Measurements from ENCODE around the gene STOML2.

- TF ChIP-seq, protein P1, sequence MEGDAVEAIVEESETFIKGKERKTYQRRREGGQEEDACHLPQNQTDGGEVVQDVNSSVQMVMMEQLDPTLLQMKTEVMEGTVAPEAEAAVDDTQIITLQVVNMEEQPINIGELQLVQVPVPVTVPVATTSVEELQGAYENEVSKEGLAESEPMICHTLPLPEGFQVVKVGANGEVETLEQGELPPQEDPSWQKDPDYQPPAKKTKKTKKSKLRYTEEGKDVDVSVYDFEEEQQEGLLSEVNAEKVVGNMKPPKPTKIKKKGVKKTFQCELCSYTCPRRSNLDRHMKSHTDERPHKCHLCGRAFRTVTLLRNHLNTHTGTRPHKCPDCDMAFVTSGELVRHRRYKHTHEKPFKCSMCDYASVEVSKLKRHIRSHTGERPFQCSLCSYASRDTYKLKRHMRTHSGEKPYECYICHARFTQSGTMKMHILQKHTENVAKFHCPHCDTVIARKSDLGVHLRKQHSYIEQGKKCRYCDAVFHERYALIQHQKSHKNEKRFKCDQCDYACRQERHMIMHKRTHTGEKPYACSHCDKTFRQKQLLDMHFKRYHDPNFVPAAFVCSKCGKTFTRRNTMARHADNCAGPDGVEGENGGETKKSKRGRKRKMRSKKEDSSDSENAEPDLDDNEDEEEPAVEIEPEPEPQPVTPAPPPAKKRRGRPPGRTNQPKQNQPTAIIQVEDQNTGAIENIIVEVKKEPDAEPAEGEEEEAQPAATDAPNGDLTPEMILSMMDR (IDR thresholded peaks at IDR 0.05; ENCODE audit: insufficient read depth, low read depth, low read length): no peak
- TF ChIP-seq EZH2 (IDR thresholded peaks at IDR 0.05; ENCODE audit: insufficient read depth, low read length): no peak
Observed at GRCh38 chr9:35106343-35106730, 3.4 kb upstream of the STOML2 start.
